Activated CD8-positive, alpha-beta T cell treated with anti-CD3 and anti-CD28 coated beads for 36 hours (primary cell): ENCODE results near the gene HCRTR1. TPM values are rescaled to one million over a fixed set of nuclear protein-coding genes. Genes with fewer than 3 reads are reported as not detected.

ENCODE experiments used
- ATAC-seq: fragments of 200-7000 bp; cut with Tn5 transposase; one replicate; pipeline ENCODE4 v1.10.0; 2021; ENCODE audit warnings: mild to moderate bottlenecking, moderate library complexity
- CTCF ChIA-PET: fragments of 350-600 bp; sonication (Branson Sonifier 250); formaldehyde crosslinking; loops from one replicate; lab custom pipeline; 2021; ENCODE audit warnings: antibody characterized with exemption; lab: Charles Lee
- POLR2A ChIA-PET: fragments of 350-600 bp; sonication (Branson Sonifier 250); formaldehyde crosslinking; loops from one replicate; lab custom pipeline; 2021; ENCODE audit warnings: antibody characterized with exemption; lab: Charles Lee
- DNase-seq: peaks from one replicate; pipeline ENCODE4 v3.0.0-alpha.2; 2020
- H3K27ac Mint-ChIP-seq: one replicate; pipeline ENCODE4 v1.8.0; 2021; ENCODE audit warnings: mild to moderate bottlenecking, mixed read lengths
- H3K27me3 Mint-ChIP-seq: one replicate; pipeline ENCODE4 v1.8.0; 2021; ENCODE audit warnings: mixed read lengths
- H3K36me3 Mint-ChIP-seq: one replicate; pipeline ENCODE4 v1.8.0; 2021; ENCODE audit warnings: low read depth, mixed read lengths
- H3K4me1 Mint-ChIP-seq: one replicate; pipeline ENCODE4 v1.8.0; 2021; ENCODE audit warnings: low read depth, mixed read lengths
- H3K4me3 Mint-ChIP-seq: one replicate; pipeline ENCODE4 v1.8.0; 2021; ENCODE audit warnings: mild to moderate bottlenecking, moderate library complexity, mixed read lengths
- H3K9me3 Mint-ChIP-seq: one replicate; pipeline ENCODE4 v1.8.0; 2021; ENCODE audit warnings: mixed read lengths
- intact Hi-C: fragments of 100-400 bp; cut with micrococcal nuclease; formaldehyde crosslinking; loops from one replicate; pipeline ENCODE4 v1.10.0; 2022
- total RNA-seq, 2 experiments: library from RNA; stranded (reverse); gene quantifications; one replicate each; pipeline ENCODE4 v1.2.3, GENCODE V29; 2021
- TF ChIP-seq, protein P1 (sequence below): fragments of 200-600 bp; IDR thresholded peaks from one replicate; pipeline ENCODE4 v1.8.0; 2022; ENCODE audit warnings: antibody characterized with exemption, mild to moderate bottlenecking

HCRTR1 gene
- total RNA-seq, 2 experiments from 2014 or later = not detected

DNA sequence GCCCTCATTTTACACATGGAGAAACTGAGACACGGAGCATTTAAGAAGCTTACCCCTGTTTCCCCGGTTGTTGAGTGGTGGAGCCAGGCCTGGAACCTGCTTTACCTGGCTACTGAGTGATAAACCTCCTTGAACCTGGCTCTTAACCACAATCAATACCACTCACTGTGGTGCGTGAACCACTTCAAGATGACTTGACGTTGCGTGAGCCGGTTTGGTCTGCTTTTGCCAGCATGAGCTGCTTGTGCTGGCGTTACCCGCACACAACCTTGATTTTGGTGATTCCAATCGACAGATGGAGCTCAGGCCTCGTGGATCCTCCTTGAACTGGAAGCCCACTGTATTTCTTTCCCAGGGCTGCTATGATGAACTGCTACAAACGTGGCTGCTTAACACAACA, 47.3 kb upstream of the HCRTR1 start:
- no peak overlapping the region for H3K27ac Mint-ChIP-seq
- H3K4me1 Mint-ChIP-seq = no peaks in the 10 kb centered on the region
- ChIA-PET CTCF (interaction anchor here (0.9 to 1.9 kb wide), 3 partner anchors 21 to 176 kb away, joined by 3 to 8 read pairs (median 4); partner anchors contain the start of gene HCRTR1), POLR2A (no interaction called here)
- DNase-seq (no peak), ATAC-seq (no peak)
- H3K36me3 Mint-ChIP-seq = no peaks in the 10 kb centered on the region
- TF ChIP-seq, protein P1, sequence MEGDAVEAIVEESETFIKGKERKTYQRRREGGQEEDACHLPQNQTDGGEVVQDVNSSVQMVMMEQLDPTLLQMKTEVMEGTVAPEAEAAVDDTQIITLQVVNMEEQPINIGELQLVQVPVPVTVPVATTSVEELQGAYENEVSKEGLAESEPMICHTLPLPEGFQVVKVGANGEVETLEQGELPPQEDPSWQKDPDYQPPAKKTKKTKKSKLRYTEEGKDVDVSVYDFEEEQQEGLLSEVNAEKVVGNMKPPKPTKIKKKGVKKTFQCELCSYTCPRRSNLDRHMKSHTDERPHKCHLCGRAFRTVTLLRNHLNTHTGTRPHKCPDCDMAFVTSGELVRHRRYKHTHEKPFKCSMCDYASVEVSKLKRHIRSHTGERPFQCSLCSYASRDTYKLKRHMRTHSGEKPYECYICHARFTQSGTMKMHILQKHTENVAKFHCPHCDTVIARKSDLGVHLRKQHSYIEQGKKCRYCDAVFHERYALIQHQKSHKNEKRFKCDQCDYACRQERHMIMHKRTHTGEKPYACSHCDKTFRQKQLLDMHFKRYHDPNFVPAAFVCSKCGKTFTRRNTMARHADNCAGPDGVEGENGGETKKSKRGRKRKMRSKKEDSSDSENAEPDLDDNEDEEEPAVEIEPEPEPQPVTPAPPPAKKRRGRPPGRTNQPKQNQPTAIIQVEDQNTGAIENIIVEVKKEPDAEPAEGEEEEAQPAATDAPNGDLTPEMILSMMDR = no peak
- H3K9me3 Mint-ChIP-seq = no peaks in the 10 kb centered on the region
- peaks cover 4% of the 10 kb centered on the region for H3K27me3 Mint-ChIP-seq
- no peak overlapping the region for H3K4me3 Mint-ChIP-seq
- intact Hi-C loops = no loop called here

DNA sequence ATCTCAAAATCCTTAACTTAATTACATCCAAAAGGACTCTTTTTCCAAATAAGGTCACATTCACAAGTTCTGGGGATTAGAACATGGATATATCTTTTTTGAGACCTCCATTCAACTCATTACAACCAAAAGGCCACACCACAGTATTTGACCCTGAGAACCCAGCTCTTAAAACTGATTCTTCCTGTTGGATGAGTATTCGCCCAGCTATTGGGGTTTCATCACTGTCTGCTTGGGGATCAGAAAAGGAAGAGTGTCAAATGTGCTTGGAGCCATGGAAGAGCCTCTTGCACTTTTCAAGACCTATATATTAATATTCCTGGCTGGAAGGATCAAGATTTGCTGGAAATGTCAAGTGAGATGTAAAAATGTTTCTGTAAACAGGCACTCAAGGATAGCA, 46.6 kb upstream of the HCRTR1 start:
- Mint-ChIP-seq H3K36me3 (no peaks in the 10 kb centered on the region), H3K9me3 (no peaks in the 10 kb centered on the region), H3K27ac (no peak overlapping the region), H3K27me3 (peaks cover 4% of the 10 kb centered on the region), H3K4me3 (no peak overlapping the region), H3K4me1 (no peaks in the 10 kb centered on the region)
- intact Hi-C loops = no loop called here
- ChIA-PET CTCF (interaction anchor here (0.9 to 1.9 kb wide), 3 partner anchors 22 to 176 kb away, joined by 3 to 8 read pairs (median 4); partner anchors contain the start of gene HCRTR1), POLR2A (no interaction called here)
- TF ChIP-seq, protein P1 = no peak
- ATAC-seq = no peak
- no peak for DNase-seq

DNA sequence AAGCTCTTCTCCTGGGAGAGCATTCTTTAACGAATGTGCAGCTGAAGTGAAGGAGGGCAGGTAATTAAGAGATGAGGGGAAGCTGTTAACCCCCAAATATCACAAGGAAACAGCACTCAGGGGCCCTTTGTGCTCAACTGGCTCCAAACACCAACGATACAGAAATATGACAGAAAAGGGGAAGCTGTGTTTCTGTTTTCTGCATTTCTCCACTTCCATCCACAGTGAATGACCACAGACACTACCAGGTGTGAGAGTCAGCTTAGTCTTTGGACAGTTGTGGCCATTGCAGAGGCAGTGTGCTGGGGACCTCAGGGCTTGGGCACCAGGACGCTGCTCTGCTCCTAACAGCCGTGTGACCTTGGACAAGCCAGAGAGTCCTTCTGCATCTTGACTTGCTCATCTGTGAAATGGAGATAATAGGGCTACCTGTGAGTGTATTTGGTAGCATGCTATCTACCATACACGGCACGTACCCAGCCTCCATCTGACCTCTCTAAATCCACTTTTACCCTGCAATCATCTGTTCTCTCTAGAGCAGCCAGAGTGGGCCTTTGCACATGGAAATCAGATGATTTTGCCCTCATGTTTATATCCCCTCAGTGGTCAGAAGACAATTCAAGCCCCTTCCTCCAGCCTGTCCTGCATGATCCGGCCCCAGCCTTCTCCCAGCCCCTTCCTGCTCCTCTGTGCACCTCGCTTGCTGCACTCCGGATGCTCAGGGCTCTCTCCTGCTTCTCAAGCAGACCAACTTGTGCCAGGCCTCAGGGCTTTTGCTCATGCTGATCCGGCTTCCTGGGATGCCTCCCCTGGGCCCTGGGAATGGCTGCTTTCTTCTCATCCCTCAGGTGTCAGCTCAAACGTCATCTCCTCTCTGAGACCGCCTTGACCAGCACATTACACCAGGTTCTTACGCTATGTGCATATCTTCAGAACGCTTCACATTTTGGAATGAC, 45.9 kb upstream of the HCRTR1 start:
- Mint-ChIP-seq H3K4me1 (no peaks in the 10 kb centered on the region), H3K27ac (no peak overlapping the region), H3K36me3 (no peaks in the 10 kb centered on the region), H3K9me3 (no peaks in the 10 kb centered on the region), H3K27me3 (peaks cover 7% of the 10 kb centered on the region), H3K4me3 (no peak overlapping the region)
- TF ChIP-seq, protein P1 = no peak
- no peak for DNase-seq
- POLR2A ChIA-PET = no interaction called here
- intact Hi-C loops = no loop called here
- CTCF ChIA-PET = interaction anchor here (1.9 kb wide), 1 partner anchor 23 kb away, joined by 8 read pairs; no protein-coding TSS in a partner anchor
- ATAC-seq = no peak

DNA sequence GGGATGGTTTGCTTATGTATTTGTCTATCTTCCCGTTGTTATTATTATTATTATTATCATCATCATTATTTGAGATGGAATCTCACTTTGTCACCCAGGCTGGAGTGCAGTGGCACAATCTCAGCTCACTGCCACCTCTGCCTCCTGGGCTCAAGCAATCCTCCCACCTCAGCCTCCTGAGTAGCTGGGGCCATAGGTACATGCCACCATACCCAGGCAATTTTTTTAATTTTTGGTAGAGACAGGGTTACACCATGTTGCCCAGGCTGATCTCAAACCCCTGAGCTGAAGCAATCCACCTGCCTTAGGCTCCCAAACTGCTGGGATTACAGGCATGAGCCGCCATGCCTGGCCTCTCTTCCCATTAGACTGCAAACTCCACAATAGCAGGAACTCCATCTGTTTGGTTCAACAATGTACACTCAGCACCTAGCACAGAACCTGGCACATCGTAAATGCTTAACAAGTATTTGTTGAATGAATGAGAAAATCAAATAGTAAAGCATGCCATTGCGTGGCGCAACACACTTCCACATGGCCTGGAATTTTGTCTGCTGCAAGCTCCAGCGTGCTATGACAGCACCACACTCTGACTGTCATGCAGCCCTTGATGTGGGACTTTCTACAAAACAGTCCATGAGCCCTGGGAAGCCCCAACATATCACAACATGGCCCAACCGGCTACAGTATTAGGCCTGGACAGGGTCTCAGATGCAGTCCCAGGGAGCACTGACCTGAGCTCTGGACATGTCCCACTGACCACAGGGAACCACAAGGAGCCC, 45.0 kb upstream of the HCRTR1 start:
- intact Hi-C loops = no loop called here
- Mint-ChIP-seq H3K9me3 (no peaks in the 10 kb centered on the region), H3K36me3 (no peaks in the 10 kb centered on the region), H3K27ac (no peak overlapping the region), H3K27me3 (peaks cover 9% of the 10 kb centered on the region), H3K4me3 (no peak overlapping the region), H3K4me1 (no peaks in the 10 kb centered on the region)
- DNase-seq (no peak), ATAC-seq (no peak)
- POLR2A ChIA-PET = interaction anchor here (0.6 kb wide), 1 partner anchor 296 kb away, joined by 3 read pairs; no protein-coding TSS in a partner anchor
- TF ChIP-seq, protein P1 = no peak
- CTCF ChIA-PET = no interaction called here
